Activated naive CD4-positive, alpha-beta T cell treated with Interleukin-2 at 50 U/mL for 16 hours (primary cell): Measurements from ENCODE around the gene NCBP1.
"Not testable (repeated sequence)": the region's sequence is repeated elsewhere in the genome, so short reads cannot be mapped to it uniquely, and the experiment has no call there.

Experiments used
- DNase-seq: peaks from one replicate; pipeline ENCODE4 v3.0.0-alpha.2; 2020

The NCBP1 gene

DNA sequence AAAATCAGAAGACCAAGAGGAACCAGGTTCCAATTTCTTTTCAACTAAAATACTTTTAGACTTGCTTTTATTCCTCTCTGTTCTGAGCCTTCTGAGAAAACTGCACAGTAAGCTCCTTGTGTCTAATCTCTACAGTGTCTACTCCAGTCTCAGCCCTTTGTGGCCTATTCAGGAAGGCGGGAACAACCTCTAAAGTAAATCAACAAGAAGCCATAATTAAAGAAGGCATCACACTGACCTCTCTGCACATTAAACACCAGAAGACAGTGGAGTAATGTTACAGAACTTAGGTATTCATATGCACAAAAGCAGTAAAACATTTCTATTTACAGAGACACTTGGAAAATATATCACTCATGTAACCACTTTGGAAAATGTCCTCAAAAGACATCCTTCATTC, 48.6 kb downstream of the NCBP1 start:
- DNase-seq, result no peak

DNA sequence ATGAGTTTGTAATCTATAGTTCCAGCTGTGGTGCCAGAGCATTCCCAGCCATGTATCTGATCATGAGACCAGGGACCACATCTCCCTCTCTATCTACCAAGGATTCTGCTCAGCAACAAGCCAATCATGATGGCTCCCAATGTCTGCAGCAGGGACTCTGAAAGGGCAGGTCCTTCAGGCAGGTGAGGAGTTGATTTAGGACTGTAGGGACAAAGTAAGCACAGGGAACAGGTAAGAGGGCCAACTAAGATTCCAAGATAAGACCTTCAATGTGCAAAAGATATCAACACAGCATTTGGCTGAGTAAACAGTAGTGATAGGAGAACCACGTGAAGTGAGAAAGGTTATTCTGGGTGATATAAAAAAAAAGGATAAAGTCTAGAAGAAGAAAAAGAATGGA, 55.0 kb downstream of the NCBP1 start:
- DNase-seq, result no peak

DNA sequence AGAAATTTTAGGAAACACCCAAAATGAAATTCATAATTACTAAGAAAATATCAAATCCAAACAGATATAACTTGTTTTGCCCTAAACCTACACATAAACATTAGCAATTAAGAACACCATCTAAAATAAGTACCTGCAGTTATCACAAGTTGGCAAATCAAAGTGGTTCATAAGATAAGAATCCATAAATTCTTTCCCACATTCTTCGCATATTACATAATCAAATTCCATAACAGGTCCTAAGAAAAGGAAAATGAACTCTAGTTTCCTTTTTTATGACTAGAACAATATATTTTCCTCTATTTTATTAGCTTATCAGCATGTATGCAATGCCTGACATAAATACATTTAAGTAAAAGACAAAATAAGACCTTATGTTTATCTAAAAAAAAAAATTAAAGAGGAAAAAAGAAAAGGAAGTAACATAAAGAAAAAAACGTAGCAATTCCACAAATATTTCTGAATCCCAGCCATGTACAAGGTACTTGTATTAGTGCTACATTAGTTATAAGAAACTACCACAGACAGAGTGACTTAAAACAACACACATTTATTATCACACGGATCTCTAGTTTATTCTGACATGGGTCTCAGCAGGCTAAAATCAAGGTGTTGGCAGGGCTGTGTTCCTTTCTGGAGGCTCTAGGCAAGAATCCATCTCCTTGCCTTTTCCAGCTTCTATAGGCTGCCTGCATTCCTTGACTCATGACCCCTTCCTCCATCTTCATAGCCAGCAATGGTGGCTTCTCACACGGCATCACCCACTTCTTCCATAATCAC, 56.0 kb downstream of the NCBP1 start:
- no peak for DNase-seq

DNA sequence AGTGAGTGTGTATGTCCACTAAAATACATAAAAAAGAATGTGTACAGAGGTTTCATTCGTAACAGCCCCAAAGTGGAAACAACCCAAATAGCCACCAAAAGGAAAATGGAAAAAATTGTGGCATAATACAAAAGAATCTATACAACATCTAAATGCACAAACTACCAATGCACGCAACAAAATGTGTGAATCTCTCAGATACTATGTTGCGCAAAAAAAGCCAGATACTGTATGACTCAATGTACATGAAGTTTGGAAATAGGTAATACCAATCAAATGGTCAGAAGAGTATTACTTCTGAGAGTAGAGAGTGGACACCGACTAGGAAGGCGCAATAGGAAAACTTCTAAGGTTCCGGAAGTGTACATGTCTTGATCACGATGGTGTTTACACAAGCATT, 61.1 kb downstream of the NCBP1 start:
- no peak for DNase-seq

DNA sequence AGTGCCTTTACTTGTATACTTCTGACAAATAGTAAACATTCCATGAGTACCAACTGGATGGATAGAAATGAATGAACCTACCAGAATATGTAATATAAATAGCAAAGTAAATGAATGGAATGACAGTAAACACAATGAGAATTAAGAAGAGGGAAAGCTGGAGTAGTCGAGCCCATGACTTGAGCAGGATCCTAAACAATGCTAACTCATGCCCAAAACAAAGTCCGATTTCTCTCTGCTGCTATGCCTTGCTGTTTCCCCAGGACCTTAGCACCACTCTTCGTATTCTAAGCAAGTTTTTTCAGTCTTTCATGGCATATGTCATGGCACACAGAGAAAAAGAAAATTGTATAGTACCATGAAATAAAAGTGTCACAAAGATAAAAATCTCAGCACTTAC, 61.8 kb downstream of the NCBP1 start:
- no peak for DNase-seq

DNA sequence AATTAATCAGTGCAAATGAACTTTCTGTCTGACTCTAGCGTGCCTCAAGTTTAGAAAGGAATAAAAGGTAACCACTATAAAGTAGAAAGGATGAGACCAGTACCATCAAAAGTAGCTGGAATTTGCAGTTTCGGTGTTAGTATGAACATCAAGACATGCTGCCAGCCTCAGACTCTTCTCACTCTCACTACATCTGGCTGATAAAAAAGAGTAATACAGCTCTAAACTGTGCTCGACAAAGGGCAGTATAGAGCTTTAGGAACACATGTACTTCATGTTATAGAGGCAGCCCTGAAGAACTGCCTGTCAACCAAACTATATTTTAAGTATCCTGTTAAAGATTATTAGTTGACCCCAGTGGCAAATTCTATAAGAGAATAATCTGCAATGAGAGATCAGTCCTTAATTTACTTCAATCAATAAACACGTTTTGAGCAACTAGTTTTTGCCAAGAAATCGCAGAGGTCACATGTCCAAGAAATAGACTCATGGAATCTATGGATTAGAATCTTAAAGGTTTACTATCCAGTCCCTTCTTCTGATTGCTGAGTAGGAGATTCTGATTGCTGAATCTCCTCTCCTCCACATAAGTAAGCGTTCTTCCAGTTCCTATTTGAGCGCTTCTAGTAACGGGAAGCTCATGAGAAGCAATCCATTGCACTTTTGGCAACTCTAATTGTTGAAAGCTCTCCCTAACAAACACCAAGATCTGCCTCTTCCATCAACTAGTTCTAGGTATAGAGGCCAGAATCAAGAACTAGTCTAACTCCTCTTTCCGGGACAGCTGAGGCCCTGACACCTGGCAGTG, 62.6 kb downstream of the NCBP1 start:
- DNase-seq, result no peak

DNA sequence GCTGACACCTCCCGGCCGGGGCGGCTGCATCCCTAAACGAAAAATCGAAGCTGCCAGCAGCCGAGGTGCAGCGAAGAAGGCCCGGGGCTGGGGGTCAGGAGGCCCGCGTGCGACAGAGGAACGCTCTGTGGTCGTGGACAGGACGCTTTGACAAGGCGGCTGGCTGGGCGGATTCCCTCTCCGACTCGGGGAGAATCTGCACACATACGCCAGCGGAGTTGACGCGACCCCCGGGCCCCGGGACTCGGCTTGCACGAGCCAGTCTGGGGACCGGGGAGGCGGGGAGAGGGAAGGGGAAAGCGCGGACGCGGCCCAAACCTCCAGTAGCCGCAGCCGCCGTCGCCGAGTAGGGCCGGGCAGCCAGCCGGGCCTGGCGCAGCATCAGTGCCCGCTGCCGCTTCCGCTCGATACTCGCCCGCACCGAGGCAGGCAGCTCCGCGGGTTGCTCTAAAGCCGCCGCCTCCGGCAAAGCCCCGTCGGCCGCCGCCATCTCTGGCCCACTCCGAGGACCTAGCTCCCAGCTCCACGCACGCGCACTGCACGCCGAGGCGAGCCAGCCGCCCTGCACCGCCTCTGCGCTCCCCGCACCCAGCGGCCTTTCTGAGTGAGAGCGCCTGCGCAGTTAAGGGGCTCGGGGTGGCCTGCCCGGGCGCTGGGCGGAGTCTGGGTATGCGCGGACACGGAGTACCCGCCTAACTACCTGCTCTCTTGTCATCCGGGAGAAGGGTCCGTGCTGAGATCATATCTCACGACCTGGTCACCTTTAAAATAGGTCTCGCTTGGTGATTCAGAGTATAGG, 63.4 kb downstream of the NCBP1 start, which contains the start of gene XPA:
Gene XPA, minus strand, starts transcription at position 538 of the 799 bp plus-strand sequence. Its CDS starts 48 bp downstream, at position 490.
- DNase-seq, result peak; percentile 98

DNA sequence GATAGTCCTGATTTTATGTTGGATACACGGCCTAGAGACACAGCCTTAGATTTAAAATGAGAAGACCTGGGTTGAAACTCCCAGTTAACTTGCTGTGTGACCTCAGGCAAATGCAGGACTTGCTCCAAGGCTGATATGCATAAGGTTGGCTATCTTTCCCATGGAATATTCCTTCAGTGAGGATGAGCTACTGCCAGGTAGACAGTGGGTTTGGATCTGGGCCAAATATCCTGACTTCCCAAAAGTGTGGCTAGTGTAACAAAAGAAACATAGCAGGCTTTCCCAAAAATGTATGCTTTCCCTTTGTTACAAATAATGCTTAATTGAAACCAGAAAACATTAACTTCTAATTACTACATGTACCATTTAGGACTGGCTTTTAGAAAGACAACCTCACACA, 64.2 kb downstream of the NCBP1 start:
- no peak for DNase-seq

DNA sequence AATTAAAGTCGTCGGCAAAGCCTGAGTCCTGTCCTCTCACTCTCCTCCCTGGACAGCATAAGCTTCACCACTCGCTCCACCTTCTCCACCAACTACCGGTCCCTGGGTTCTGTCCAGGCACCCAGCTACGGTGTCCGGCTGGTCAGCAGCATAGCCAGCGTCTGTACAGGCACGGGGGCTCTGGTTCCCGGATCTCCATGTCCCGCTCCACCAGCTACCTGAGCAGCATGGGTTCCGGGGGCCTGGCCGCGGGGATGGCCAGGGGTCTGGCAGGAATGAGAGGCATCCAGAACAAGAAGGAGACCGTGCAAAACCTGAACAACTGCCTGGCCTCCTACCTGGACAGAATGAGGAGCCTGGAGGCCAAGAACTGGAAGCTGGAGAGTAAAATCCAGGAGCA, 65.2 kb downstream of the NCBP1 start:
- no peak for DNase-seq

DNA sequence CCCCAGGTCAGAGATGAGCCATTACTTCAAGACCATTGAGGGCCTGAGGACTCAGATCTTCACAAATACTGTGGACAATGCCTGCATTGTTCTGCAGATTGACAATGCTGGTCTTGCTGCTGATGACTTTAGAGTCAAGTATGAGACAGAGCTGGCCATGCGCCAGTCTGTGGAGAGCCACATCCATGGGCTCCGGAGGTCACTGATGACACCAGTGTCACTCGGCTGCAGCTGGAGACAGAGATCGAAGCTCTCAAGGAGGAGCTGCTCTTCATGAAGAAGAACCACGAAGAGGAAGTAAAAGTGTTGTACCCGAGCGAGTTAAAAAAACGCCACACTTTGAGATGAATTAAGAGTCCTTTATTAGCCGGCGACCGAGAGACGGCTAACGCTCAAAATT, 65.7 kb downstream of the NCBP1 start:
- not testable (repeated sequence) for DNase-seq

DNA sequence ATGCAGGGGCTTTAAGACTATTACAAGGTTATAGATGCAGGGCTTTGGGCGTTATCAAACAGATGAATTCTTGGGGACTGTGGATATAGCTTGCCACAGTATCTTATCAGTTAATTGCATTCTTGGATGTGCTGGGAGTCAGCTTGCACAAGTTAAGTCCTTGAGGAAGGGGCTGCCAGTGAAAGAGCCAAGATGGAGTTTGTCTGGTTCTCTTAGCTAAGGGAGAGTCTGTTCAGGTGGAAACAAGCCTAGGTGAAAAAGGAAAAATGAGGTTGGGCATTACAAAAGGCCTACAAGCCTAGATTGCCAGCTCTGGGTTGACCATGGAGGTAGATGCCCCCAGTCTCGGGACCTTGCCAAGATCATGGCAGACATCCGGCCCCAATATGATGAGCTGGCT, 66.2 kb downstream of the NCBP1 start:
- DNase-seq, result not testable (repeated sequence)

DNA sequence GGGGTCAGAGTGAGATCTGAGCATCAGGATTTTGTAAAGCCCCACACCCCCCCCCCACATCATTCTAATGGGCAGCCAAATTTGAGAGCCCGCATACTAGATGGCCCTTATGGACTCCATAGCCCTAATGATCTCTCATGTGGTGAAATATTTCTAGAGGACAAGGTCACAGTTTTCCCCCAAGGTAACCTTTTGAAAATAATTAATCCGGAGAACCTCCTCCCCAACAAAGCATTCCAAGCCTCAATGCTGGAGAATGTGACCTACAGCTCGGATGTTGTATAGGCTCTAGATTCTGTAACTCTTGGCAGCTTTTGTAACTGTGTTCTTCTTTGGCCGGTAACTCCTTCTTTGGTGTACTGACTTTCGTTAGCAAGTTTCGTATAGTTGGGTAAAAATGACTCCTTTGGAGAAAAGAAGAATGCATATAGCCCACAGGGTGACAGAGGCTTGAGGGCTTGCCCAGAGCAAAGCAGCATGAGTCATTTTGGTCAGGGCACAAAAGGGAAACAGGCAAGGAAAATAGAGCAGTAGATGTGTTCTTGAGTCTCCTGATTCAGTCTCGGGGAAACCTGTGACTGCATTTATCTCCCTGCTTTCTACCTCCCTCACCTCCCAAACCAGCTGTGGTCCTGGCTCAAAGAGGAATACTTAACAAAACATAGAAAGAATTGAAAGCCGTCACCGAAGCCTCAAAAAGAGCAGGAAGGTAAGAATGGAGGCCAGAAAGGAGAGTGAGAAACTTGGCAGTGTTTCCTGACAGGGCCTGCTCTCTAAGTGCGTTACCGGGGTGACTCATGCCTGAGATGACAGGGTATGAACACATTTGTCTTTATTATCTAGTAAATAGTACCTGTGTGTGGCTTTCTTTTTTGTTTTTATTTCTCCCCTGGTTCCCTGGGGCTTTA, 70.1 kb downstream of the NCBP1 start:
- peak; percentile 45 for DNase-seq

DNA sequence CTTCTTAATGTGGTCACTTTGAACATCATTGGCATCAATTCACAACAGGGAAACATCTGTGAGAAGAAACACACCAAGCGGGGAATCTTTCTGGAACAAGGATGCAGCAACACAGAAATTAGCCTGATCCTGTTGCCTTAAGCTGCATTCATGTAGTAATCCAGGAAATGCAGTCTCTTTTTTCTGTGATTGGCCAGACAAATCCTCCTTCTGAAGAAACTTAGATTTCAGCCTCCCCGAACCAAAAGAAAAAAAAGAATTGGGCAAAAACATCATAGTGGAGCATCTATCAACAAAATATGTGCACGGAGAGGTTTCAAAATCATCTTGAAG, 70.7 kb downstream of the NCBP1 start:
- DNase-seq, result no peak

DNA sequence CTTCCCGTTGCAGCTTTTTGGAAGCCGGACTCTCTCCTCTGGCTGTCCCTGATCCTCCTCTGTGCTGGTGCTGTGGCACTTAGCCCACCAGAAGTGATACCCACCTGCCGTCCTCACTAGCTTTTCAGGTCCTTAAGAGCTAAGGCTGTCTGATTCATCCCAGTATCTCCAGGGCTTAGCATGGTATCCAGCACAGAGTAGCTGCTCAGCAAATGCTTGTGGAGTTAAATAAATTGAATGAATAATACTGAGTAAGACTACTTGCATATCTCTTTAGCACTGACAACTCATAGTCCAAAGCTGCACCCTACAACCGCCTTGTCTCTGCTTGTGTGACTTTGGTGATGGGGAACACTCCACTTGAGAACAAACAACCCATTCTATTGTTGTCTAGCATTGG, 71.2 kb downstream of the NCBP1 start:
- DNase-seq, result no peak

DNA sequence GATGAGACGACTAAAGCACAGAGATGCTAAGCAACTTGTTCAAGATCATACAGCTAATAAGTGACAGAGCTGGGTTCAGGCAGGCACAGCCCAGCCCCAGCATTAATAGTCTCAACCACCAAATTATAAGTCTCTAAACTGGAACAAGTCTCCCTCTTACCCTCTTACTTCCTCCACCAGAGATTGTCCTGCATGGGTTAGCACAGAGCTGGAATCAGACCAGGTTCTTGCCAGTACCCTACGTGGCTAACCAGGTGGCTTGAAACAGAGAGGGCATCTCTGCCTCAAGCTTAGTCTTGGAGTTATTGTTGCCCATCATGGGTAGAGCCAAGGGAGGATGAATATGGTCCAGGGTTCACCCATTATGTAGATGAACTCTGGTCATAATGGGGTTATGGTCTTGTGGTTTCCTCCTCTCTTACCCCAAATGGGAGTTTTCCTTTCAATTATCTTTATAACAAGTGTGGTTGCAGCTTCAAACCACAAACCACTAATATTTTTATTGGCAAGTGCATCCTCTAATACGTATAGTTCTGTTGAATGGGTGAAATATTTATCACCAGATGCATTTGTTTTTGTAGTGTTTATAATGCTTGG, 71.8 kb downstream of the NCBP1 start:
- no peak for DNase-seq

DNA sequence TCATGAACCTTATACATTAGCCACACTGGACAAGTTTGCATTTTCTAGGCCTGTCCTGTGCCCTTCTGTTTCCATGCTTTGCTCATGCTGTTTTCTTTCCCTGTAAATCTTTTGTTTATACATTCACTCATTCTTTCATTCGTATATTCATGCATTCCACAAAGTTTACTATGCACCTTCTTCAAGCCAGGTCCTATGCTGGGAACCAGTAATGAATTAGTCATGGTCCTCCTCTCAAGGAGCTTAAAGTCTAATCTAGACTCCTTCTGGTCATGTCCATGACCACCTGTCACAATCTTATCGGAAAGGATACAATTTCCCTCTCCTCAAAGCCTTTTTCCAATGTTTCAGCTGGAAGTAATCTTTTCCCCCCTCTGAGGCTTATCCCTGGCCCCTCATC, 72.6 kb downstream of the NCBP1 start:
- no peak for DNase-seq

DNA sequence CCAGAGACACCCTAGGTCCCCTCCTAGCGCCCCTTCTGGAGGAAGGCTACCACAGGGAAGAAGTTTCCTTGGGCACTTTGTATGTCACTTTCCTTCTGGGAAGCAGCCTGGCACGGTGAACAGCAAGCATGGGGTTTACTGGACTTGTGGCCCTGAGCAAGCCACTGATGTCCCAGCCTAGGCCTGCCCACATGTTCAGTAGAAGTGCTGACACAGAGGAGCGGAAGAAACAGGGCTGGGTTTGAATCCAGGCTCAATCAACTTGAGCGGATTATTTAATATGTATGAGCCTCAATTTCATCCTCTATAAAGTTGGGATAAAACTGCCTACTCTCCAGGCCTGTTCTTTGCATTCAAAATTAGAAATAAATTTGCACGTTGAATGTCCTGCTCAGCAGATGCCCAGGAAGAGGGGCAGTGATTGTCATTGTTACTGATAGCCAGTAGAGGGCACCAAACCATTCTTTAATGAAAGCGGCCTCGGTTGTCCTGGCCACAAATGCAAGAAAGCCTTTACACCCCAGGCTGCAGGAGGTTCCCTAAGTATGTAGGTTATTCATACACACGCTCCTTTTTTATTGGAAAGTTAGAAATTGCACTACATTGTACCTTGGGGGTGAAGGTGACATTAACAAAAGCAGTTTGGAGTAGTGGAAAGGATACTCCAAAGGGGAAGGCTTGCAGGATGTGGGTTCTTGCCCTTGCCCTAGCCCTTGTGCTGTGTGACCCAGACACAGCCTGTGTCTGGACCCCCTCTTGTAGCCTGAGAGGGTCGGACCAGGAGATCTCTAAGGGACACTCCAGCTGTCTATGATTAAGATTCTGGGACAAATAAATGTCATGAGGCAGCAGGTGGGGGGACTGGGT, 77.0 kb downstream of the NCBP1 start:
- peak; percentile 37 for DNase-seq

DNA sequence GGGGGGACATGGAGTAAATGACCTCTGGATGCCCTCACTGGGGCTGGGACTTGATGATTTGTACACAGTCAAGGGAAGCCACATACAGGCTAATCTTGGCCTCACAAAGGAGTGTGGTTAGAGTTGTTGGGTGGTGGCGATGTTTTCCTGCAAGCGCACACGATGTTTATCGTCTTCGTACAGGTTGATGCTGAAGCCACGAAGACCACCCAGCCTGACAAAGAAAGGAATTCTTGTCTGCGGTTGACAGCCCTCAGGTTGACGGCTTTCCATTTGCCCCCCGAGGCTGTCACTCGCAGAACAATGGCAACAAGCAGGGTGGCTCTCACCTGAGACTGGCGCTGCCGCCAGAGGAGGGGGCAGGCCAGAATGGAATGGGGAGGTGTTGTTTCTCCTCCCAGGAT, 77.6 kb downstream of the NCBP1 start:
- DNase-seq, result no peak

DNA sequence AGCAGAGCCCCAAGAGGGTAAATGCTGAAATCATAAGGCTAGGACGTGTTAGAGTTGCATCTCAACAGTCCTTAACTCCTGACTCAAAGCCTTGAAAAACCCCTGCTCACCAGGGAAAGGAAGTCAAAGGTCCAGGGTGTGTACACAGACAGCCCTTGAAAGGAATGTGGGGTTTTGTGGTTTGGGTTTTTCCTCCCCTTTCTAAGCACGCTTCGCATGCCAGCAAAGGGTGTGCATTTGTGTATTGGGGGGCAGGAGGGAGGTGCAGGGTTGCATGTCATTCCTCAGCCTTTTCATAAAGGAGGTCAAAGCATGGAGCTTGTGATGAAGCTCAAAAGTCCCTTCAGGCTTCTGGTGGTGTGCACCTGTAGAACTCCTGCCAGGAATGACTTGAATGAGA, 80.8 kb downstream of the NCBP1 start:
- no peak for DNase-seq

DNA sequence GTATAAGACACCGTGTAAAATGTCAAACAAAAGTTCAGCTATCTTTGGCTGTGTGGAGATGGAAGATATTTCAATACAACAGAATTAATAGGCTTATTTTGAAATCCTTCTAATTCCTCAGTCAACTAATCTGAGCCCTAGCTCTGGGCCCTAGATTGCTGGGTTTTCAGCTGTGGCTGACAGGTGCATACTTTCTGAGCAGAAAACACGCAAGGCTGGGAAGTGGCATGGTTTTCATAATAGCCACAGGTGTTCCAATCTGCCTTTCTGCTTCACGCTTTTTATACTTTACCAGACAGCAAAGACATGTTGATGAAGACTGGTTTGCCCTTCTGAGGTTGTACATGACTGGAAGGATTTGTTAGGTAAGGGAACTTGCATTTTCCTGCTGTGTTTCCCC, 84.2 kb downstream of the NCBP1 start:
- no peak for DNase-seq

DNA sequence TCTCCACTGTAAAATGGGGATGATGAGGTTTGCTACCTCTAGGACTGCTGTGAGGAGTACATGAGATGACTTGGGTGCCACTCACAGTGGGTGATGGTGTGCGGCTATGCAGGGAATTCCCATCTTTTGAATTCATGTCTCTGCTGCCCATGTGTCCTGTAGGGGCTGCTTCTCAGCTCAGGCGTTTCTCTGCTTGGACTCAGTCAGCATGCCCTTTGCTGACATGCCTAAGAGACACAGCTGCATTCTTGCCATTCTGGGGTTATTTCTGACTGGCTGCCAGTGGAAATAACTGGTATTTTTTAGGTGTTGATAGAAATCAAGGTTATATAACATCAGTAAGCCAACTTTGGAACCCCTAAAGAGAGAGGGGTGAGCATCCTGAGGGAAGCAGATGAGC, 87.8 kb downstream of the NCBP1 start:
- DNase-seq, result no peak
